Stimulated activated CD8-positive, alpha-beta memory T cell treated with anti-CD3 and anti-CD28 coated beads, Interleukin-12 subunit alpha, Interleukin-12 subunit beta, amount 100 ng/mL, for 24 hours (primary cell): ENCODE data around the gene TGFBRAP1.

Experiments used
- DNase-seq: peaks from one replicate; pipeline ENCODE4 v3.0.0-alpha.2; 2020; ENCODE audit errors: extremely low read depth

TGFBRAP1 gene, protein sequence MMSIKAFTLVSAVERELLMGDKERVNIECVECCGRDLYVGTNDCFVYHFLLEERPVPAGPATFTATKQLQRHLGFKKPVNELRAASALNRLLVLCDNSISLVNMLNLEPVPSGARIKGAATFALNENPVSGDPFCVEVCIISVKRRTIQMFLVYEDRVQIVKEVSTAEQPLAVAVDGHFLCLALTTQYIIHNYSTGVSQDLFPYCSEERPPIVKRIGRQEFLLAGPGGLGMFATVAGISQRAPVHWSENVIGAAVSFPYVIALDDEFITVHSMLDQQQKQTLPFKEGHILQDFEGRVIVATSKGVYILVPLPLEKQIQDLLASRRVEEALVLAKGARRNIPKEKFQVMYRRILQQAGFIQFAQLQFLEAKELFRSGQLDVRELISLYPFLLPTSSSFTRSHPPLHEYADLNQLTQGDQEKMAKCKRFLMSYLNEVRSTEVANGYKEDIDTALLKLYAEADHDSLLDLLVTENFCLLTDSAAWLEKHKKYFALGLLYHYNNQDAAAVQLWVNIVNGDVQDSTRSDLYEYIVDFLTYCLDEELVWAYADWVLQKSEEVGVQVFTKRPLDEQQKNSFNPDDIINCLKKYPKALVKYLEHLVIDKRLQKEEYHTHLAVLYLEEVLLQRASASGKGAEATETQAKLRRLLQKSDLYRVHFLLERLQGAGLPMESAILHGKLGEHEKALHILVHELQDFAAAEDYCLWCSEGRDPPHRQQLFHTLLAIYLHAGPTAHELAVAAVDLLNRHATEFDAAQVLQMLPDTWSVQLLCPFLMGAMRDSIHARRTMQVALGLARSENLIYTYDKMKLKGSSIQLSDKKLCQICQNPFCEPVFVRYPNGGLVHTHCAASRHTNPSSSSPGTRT

DNA sequence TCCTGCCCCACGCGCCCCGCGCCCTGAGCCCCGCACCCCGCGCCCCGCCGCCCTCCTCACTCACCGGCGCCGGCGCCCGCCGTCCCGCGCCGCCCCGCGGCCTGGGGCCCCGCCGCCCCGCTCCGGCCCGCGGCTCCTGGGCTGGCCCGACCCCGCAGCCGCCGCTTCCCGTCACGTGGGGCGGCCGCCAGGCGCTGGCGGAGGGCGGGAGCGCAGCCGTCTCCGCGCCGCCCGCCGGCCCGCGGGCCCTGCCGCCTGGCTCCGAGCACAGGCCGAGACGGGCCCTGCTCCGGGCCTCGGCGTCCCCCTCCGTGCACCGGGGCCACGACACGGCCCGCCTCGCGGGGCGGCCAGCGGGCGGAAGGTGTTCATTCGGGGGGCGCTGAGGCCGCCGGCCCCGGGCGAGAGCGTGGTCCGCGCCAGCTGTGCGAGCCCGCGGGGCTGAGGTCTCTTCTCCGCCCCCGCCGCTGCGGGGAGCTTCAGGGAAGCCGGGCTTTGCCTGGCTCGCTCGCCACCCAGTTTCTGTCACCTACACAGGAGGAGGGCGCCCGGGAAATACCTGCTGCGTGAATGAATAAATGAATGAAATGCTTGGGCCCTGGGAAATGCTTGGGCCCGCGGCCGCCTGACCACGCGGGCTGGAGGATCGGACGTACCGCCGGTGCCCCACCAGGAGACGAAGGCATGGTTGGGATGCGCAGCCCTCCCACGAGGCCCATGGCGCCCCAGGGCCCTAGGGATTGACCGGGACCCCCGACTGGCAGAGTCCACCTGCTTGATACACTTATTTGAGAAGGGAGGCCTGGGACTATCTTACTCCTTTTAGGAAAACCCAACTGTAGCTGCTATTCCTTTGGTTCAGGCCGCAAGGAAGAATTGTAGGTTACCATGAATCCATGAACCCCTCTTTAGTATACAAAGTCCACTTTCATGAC, at the start of gene TGFBRAP1:
Gene TGFBRAP1, minus strand, starts transcription at position 175 of the 935 bp plus-strand sequence. CDS start 21,434 bp downstream, outside the sequence.
- peak; percentile 9 for DNase-seq

DNA sequence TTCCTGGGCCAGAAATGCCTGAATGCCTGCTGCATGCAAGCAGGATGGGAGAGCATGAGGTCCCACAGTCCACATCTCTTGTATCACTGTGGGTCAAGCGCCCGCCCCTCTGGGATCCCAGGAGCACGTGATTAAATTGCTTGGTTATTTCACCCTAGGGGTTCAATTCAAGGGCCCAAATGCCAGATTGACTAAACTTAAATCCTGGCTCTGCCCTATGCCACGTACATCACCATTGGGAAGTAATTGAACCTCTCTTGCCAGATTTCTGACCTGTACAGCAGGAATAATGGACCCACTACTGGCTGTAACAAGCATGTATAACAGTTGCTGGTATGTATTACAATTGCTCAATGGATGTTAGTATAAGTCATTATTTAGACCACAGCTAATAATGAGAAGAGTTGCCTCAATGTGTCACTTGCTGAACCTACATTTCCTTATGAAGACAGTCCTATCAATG, 49.4 kb upstream of the TGFBRAP1 start:
- DNase-seq = no peak

DNA sequence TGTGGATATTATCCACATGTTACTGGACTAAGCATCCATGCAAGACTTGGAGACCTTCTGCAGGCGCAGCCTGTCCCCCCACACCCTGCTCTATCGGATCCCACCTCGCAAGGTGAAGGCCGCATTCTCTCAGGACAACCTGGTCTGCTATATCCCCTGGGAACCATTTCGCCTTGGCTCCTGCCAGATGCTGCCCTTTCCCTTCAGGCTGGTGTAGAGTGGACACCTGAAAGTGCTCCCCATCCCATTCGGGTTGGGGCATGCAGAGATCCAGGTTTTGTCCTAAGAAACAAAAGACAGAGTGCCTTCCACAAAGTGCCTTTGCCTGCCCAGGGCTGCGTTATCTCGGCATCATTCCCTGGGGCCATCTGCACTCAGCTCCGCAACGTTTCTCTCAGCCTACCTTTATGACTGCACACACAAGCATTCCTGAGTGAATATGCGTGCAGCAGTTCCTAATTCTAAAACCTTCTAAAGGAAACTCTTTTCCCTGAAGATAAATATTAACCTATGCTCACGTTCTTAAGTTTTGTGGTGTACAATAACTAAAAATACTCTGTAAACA, 48.8 kb upstream of the TGFBRAP1 start:
- DNase-seq = no peak

DNA sequence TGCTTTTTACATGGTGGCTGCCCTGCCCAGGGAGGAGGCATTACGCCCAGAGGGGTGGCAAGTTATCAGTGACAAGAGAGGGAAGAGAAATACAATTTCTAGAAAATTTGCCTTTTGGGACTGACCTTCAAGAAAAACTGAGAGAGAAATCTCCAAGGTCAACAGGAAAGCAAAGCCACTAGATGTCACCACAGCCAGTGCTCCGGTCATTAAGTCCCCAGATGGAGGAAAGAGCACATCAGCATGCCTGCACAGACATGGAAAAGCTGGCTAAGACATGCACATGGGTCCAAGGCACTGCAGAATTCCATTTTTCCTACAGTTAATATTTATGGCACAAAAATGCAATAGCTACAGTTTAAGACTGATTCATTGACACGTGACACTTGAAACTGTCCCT, 48.3 kb upstream of the TGFBRAP1 start:
- DNase-seq = no peak

DNA sequence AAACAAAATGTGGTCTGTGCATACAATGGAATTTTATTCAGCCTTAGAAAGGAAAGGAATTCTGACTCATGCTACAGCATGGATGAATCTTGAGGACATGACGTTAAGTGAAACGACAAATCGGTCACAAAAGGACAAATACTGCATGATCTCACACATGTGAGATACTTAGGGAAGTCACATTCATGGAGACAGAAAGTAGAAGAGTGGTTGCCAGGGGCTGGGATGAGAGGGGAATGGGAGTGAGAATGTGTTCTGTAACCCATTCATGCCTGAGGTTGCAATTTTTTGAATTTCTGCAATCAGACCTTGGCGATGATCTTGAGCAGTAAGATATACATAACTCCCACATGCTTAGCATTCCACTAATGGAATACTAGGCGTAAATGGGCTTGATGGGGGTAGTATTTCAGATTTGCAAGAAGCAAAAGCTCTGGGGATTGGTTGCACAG, 47.3 kb upstream of the TGFBRAP1 start:
- DNase-seq = no peak

DNA sequence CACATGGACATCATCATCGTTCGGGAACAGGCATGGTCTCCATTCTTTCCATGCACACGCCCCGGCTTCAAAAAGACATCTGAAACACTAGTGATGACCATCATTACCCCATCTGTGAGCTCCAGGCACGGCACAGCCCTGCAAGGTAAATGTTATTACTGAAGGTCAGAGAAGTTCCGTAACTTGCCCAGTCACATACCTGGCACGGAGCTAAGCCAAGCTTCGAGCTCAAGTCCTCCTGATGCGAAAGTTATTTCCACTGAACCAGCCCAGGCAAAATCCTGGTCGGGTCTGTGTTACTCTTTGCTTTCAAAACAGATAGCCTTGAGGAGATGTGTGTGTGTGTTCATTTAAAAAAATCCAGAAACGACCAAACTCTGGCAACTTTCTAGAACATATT, 46.5 kb upstream of the TGFBRAP1 start:
- no peak for DNase-seq

DNA sequence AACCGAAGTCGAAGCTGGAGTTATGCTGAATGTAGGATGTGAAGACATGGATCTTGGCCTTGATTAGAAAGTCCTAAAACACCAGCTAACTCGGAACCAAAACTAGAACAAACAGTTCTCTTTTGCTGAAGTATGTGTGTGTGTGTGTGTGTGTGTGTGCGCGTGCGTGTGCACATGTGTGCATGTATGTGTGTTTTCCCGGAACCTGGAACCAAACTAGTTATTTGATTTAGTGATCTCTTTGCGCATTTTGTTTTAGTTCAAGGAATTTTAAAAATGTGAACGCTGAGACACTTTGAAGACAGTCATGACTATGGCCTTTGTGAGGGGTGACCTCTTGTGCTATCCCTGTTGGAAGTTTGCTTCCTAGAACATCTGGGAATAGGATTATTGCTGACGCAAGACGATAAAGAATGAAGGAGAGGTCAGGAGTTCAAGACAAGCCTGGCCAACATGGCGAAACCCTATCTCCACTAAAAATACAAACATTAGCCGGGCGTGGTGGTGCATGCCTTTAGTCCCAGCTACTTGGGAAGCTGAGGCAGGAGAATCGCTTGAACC, 45.5 kb upstream of the TGFBRAP1 start:
- no peak for DNase-seq

DNA sequence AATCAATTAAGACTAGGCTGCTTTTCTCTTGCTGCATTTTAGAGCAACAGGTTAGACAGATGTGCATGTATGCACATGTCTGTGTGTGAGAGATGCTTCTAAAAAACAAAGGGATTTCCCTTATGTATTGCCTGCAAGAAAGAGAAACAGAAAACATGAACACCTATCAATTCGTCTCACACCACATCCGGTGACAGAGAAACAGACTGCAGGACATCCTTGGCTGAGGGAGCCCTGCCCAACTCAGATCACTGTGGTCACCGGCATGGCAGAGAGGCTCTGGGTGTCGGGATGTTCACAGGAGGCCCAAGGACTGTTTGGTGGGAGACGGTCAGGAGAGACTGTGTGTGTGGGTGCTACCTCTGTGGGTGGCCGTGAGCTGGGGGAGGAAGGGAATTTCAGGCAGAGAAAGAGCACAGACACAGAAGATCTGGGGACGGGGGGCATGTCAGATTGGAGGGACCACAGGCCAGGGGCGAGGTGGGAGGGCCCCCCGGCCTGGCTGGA, 44.4 kb upstream of the TGFBRAP1 start:
- DNase-seq = no peak

DNA sequence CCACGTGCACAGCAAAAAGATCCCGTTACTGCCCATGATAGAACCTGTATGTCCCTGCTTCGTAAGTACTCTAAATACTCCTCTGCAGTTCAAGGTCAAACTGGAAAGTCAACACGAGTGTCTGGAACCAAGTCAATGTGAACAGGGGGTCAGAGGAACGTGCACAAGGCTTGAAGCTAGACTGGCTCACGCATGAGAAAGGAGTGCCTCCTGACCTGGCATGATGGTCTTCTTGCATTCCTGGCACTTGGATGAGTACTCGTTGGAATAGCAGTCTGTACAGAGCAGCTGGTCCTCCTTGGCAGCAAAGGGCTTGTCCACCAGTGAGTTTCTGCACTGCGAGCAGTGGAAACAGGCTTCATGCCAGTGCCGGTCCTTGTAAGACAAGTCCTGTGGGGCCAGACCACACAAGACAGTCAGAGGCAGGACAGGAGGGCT, 43.8 kb upstream of the TGFBRAP1 start:
- no peak for DNase-seq

DNA sequence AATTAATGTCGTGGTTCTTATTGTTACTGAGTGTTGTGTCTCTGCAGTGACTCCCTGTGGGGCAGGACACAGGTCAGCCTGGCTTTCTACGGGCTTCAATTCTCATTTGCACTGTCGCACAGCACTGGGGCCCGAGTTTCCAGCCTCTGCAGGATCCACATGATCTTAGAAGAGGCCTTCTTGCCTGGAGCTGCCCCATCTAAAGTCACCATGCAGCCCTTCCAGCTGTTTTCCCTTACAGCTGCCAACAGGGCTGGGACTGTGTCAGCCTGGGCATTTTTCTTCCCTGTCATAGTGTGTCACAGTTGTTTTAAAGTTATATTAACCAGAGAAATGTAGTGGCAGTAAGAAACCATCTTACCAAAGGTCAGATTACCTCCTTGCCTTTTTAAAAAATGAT, 42.3 kb upstream of the TGFBRAP1 start:
- DNase-seq = no peak

DNA sequence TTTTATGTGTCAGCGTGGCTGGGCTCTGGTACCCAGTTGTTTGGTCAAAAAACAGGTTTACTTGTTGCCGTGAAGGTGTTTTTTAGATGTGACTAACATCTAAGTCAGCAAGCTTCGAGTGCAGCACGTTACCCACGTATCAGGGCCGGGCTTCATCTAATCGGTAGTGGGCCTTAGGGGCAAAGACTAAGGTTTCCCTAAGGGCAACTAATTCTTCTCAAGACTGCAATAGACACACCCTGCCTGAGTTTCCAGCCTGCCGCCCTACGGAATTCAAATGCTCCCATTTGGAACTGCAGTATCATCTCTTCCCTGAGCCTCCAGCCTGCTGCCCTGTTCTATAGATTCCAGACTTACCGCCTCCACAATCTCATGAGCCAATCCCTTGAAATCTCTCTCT, 41.6 kb upstream of the TGFBRAP1 start:
- DNase-seq = no peak

DNA sequence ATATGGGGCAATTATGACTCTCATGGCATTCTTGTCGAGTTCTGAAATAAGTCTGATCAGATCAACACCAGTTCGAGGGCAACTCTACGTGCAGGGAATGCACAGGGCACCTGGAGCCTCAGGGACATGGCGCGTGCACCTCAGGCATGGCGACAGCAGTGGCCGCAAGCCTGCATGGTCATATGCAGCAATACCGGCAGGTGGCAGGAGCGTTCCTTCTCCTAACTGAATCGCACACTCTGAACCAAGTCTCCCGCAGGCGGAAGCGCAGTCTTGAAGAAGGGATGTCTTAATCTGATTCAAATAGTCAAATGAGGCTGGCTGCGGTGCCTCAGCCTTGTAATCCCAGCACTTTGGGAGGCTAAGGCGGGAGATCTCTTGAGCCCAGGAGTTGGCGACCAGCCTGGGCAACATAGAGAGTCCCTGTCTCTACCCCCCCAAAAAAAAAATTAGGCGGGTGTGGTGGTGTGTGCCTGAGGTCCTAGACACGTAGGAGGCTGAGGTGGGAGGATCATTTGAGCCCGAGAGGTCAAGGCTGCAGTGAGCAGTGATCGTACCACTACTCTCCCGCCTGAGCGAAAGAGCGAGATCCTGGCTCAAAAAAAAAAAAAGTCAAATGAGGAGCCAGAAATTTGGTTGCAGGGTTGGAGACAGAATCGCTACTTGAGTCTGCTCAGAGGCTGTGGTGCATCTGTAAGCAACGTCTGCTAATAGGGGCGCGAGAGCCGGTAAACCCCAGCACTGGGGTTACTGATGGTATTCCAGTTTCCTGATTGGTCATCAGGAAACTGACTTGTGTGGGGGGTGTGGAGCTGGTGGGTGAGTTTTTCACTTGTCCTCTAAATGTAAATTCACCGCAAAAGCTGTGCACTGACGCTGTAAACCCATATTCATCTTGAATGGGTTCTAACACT, 40.5 kb upstream of the TGFBRAP1 start:
- DNase-seq = peak; percentile 57

DNA sequence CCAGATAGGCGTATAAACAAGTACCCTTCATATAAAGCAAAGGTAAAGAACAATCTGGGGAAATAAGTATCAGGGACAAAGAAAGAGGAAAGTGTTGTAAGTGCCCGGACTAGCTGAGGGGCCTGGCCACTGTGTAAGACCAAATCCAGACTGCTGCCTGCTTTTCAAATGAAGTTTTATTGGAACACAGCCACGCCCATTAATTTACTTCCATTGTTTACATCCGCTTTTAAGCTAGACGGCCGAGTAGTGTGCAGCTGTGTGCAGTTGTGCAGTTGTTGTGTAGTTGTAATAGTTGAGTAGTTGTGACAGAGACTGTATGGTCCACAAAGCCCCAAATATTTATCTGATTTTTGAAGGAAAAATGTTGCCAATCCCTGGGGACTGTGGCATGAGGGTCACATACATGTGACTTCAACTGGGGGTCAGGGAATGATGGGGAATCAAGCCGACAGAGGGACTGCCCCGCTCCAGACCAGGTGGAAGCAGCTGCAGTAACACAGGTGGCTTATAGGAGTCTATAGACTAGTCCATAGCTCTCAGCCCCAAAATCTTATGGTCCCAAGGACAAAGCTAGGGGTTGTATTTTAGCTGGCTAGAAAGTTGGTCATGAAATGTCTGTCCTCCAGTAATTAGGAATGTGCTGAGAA, 39.3 kb upstream of the TGFBRAP1 start:
- DNase-seq = no peak

DNA sequence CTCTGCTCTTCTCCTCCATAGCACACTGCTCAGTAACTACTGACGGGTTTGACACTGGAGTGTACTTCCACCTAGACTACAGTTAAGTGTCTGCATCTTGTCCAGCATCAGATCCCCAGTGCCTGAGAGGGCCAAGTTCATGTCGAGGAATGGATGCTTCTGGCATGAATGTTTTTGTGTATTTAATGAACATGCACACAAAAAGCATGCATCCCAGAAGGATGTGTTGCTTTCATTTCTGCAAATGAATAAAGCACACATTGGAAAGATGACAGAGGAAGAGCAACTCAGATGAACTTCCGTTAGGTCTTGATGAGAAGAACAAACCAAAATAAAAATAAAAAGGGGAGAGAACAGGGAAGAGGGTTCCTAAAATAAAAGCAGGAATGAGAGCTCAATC, 35.7 kb upstream of the TGFBRAP1 start:
- no peak for DNase-seq

DNA sequence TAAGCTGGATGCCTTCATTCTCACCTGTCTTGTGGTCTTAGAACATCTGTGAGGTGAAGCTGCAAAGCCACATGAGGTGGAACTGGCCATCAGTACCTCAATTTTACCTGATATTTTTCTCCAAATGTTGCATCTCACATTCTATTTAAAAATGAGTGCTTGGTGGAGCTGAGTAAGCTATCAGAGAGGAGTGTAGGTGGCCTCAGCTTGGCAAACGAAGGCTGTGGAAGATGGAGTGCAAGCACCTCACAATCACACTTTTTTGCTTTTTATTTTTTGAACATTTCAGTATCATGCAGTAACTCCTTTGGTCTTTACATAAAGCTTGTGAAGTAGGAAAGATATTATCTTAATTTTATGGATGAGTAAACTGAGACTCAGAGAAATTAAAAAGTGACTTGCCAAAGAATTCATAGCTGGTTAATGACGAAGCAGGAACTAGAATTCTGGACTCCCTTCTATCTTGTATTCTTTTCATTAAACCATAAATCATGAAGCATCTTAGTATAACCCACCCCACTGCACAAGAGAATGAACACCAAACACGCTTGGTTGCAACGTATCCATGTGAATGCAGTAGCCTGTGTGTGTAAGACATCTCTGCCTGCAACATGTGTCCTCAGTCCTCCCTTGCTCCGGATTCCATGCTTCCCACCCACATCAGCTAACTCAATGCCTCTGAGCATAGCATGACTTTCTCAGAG, 35.1 kb upstream of the TGFBRAP1 start:
- DNase-seq = no peak

DNA sequence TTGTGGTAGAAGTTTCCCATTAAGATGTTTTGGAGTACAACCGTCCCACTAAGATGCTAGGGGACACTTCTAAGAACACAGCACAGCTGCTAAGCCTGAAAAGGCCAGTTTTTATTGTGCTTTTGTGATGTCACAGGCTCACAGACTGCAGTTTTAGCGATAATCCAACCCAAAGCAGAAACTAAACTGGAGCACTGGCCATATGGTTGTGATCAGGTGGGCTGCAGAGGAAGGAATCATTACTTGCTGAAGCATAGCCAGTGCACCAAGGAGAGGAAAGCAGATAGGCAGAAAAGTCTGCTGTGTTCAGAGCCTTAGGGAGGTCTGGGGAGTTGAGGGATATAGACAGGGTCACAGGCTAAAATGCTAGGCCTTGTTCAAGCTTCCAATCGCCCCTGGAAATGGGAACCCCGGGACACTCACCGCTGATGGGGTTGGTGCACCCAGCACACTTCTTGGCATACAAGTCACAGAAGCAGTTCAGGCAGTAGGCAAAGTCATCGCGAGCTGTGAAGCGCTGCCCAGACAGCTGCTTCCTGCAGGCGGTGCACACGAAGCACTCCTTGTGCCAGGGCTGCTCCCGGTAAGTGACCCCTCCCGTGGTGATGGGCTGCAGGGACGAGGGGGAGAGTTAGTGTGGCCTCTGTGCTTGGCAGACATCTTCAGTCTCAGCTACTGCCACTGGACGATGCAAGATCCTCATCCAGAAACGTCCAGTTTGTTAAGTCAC, 33.5 kb upstream of the TGFBRAP1 start:
- DNase-seq = no peak

DNA sequence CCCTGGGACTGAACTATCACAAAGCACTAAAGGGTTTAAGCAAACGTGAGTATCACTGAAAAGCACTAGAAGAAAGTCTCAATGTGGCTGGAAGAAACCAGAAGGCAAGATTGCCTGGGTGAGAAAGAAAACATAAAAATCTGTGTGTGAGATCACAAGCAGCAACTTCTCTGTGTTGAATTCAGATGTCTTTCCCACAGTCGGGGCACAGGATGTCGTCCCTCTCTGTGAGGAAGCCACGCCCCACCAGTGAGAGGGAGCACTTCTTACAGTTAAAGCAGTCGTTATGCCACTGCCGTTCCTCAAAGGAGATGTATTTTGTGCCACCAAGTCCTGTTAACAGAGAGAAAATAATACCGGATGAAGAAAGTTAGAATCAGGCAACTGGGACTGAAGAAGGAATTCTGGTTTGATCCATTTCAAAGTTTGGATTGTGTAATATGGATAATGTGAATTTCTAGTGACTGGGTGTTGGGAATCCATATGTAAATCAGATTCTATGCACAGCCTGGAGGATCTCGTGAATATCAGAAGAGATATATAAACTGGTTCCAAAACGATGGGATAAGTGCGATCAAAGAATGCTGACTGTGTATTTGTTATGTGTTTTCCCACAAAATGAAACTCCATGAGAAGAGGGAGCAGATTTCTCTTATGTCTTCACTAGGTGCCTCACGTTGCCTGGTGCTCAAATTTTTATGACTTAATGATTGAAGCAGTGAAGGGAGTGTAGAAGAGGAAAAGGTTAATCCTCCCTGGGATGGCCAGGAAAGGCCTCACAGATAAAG, 31.8 kb upstream of the TGFBRAP1 start:
- no peak for DNase-seq
